Measurements from ENCODE around the gene LARGE1.
"Not testable (repeated sequence)": the region's sequence is repeated elsewhere in the genome, so short reads cannot be mapped to it uniquely, and the experiment has no call there.

Gene LARGE1

DNA sequence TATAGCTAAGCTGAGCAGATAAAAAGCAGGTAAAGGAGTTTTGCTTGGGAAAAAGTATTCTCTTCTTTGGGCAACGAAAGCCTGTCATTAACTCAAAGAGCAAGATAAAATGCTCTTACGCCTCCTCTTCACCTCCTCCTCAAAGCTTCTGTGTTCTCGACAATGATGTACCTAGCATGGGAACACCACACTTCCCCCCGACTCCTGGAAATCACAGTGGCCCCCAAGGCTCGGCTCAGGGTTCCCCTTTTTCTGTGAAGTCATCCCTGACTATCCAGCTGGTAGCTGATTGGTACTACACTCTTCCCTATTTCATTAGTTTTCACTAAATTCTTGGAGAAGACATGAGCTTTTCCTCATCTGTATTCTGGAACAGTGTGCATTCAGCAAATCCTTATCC, 336.1 kb downstream of the LARGE1 start:
- DNase-seq, result no peak

DNA sequence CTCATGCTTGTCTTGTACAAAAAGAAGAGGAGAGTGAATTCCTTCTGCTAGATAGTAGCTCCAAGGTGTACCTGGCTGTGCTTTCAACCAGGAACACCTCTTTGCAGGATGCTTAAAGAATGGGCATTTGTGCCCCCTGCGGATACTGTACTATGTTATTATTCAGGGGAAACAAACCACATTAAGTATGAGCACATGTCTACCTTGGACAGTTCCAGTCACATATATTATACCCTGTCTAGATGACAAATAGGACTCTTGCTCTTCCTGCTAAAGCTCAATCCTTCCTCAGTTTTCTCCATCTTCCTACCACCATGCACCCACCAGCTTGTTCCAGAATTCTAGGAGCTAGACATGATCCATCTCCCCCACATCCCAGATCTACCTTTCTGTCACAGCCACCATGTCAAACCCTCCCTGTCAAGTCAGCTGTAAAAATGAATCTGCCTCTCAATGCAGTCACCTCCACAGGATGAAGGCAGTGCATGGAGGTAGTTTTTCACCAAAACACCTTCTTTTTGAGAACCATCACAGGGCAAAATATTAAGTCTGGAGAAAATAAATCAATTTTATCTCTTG, 337.4 kb downstream of the LARGE1 start:
- DNase-seq, result no peak

DNA sequence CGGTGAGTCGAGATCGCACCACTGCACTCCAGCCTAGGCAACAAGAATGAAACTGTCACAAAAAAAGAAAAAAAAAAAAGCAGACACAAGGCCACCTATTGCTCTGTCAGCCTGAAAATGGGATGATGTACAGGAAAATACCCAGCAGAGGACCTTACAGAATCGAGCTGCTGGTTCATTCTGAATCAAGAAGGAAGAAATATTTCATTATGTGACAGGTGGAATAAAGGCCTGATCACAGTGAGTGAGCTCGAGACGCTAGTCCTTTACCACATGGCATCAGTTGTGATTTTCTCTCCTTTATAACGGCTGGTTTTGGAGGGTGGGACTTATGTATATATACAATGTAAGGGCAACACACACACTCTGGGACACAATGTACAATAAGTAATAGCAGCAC, 340.0 kb downstream of the LARGE1 start:
- no peak for DNase-seq

DNA sequence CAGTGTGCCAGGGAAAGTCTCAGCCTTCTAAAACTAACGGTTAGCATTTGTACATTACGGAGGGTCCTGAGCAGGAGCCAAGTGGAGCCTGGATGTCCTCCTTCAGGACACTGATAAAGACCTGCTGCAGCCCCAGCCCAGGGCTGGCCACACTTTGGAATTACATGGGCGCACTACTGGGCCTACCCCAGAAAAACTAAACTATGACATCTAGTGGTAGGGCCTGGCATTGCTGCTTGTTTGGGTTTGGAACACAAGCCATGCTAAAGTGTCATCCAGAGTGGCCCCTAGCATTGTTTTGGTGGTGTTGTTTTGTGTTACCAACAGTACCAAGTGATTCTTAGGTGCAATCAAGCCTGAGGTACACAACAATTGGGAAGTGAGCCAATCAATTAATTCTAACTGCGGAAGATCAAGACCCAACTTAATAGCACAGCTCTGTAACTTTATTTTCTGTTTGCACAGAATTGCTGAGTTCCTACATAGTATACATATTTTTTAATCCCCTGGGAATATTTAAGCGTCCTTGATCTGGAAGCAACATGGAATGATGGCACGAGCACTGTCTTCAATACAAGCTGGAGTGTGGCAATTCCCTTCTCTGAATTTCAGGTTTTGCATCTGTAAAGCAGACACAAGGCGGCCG, 340.7 kb downstream of the LARGE1 start:
- DNase-seq, result peak; percentile 2

DNA sequence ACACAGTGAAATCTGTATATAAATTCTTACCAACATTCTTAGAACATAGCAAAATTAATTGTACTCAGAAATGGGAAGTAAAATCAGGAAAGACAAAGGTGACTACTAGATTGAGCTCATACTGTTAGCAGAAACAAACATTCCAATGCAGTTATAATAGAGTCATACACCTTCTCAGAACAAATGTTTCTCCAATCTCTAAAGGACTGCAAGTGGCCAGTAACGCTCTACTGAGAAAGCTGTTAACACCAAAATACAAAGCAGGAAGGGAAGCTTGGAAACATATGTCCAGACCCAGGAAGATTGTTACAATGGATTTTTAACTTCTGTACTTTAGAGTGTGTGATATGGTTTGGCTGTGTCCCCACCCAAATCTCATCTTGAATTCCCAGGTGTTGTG, 341.5 kb downstream of the LARGE1 start:
- DNase-seq, result no peak

DNA sequence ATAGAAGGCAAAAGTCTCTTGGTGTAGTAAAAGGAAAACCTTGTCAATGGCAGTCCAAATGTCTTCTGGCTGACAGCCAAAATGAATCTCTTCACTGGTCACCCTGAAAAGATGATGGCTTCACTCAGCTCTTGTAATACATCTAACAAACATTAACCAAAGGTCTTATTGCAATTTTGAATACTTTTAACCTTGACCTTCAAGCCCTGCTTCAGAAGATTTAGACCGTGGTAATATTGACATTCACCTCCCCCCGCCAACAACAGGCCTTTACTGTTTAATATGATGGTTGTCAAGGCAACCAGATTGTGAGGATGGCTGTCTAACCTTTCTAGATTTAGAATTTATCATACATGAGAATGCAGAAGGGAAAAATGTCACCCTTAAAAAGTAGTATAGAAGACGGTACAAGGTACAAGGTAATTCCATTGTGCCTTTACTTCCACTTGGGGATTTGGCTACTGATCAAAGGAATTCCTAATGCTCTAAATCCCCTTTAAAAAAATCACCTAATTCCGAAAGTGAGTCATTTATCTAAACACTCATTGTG, 342.3 kb downstream of the LARGE1 start:
- DNase-seq, result no peak

DNA sequence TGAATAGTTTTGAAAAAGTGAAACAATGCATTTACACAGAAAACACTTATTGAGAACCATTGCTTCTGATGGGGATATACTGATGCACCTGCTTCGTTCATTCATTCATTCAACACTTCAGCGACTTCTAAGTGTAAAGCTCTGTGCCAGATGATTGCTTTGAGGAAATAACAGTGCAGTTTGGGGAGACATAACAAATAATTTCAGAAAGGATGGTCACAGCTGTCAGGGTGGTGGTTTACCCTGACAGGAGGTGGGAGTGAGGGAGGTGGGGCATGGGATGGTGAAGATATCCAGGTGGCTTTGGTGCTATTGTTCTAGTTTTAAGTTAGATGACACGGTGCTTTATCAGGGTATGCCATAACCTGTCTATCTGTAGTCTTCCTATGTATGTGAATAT, 344.1 kb downstream of the LARGE1 start:
- no peak for DNase-seq

DNA sequence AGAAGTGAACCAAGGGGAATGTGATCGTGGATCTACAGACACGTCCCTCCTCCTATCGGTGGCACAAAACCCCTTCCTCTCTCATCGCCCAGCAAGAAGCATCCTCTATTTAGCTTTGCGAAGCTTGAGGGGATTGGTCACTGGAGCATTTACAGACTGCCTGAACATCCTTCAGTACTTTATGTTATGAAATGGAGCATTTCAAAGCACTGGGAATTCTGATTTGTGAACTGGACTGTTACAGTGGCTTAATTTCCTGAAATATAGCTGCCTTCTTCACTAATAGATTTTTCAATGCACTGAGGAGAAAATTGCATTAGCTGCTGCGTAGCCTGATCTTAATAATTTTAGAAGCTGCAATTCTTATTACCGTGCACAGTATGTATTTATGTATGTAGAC, 344.5 kb downstream of the LARGE1 start:
- no peak for DNase-seq

DNA sequence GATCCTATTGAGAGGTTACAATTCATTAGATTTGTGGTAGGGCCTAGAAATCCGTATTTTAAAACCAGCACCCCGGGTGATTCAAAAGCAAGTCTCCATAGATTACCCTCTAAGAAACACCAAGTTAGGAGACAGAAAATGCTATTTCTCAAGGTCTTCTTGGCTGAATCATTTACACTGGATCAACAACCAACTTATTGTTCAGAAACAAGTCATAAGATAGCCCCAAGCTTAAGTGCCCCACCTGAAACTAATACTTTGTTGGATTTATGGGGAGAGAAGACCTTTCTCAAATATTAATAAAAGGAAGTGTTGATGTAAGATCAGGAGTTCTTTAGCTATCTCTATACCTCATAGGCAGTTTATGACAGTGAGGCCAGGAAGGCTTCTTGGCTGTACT, 345.2 kb downstream of the LARGE1 start:
- no peak for DNase-seq

DNA sequence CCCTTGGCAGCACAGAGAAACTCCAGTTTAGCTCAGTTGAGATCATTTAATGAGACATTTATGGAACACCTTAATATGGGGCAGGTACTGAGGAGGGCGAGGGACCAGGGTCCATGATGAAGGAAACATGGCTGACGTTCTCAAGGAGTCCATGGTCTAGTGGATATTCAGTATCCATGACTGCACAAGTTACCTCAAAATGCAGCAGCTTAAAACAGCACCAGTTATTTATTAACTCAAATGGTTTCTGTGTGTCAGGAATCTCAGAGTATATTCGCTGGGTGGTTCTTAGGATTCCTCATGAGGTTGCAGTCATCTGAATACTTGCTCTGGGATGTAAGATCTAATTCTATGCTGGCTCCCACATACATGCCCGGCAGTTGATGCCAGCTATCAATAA, 346.8 kb downstream of the LARGE1 start:
- DNase-seq, result no peak

DNA sequence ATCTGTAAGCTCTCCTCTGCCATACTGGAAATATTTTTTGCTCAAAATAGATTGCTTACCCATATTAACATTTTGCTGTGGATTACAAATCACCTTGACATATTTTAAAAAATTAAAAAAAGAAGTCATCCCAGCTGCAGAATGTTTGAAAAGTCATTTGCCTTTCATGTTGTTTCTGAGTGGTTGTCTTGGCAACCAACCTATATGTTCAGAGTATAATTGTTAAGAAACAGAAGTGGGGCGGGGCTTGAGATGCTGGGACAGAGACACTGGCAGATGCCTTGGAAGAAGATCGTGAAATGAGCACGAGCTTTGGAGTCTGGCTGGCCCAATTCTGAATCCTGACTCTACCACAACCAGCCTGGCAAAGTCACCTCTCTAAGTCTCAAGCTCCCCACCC, 348.2 kb downstream of the LARGE1 start:
- no peak for DNase-seq

DNA sequence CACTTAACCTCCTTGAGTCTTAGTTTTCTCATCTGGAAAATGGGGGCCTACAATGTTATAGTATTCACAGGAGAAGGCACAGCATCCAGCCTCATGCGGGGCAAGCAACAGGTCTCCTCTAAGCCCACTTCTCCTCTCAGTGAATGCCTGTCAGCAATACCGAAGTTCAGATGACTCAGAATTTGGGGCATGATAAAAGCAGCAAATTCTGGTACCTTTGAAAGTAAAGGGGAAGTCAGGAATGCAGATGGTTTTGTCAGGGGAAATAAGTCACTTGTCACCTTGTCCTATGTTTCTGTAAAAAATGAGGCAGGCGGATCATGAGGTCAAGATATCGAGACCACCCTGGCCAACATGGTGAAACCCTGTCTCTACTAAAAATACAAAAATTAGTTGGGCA, 350.2 kb downstream of the LARGE1 start:
- DNase-seq, result no peak

DNA sequence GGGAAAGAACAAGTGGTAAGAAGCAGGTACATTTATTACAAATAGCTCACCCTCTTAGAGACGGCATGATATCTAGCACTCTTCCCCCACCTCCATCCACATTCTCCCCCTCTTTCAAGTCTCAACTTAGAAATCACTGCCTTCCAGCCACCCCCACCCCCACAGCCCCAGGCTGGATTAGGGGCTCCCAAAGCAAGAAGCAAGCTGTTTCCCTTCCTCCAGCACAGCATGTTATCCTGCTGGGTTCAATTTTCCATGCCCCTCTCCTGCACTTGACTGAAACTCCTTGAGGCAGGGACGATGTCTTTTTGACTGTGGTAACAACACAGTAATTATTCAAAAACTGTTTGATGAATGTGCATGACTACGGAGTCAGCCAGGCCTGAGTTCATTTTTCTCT, 350.7 kb downstream of the LARGE1 start:
- no peak for DNase-seq

DNA sequence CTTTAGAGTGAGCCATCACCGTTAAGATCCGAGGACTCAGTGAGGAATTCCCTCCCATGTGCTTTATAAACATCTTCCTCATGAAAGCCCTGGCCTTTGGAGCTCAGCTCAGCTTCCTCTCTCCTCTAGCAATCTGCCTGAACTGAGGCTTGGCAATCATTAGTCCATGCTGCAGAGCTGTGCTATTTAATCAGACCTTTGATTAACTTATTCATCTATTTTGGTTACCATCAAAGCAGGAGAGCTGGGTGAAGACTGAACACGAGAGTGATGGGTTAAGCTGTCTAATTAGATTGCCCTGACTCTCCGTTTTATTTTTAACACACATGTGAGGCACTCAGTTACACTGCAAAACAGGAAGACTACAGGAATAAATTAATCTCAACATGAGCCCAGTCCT, 351.3 kb downstream of the LARGE1 start:
- no peak for DNase-seq

DNA sequence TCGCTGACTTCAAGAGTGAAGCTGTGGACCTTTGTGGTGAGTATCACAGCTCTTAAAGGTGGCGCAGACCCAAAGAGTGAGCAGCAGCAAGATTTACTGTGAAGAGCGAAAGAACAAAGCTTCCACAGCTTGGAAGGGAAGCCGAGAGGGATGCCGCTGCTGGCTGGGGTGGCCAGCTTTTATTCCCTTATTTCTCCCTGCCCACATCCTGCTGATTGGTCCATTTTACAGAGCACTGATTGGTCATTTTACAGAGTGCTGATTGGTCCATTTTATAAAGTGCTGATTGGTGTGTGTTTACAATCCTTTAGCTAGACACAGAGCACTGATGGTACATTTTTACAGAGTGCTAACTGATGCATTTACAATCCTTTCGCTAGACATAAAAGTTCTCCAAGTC, 353.8 kb downstream of the LARGE1 start:
- not testable (repeated sequence) for DNase-seq

DNA sequence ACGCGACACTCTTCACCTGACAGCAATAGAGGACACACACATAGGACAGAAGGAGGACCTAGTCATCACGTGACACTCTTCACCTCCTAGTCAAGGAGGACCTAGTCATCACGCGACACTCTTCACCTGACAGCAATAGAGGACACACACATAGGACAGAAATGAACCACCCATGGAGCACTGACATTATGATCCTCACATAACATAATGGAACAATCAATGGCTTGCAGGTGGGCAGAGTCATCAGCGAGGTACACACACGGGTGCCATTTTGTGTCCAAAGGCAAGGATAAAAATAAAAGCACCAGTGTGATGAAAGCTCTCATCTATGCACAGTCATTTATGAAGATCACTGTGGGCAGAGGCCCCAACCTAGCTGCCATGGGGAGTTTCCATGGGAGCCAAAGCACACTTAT, 354.7 kb downstream of the LARGE1 start:
- DNase-seq, result no peak

DNA sequence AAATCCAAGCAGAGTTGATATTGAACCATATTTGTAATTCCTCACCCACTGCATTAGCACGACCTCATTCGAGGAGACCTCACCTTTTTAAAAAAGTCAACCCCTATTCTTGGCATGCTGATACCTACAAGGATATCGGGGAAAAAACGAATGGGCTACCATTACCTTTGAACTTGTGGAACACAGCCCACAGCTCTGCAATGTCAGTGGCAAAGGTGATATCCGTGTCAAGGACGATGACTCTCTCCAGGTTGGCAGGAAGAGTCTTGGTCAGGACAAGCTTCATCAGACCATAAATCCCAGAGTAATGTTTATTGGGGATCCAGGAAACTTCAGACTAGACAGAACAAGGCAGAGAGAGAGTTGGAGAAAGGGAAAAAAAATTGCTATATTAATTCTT, 355.6 kb downstream of the LARGE1 start:
- DNase-seq, result no peak

DNA sequence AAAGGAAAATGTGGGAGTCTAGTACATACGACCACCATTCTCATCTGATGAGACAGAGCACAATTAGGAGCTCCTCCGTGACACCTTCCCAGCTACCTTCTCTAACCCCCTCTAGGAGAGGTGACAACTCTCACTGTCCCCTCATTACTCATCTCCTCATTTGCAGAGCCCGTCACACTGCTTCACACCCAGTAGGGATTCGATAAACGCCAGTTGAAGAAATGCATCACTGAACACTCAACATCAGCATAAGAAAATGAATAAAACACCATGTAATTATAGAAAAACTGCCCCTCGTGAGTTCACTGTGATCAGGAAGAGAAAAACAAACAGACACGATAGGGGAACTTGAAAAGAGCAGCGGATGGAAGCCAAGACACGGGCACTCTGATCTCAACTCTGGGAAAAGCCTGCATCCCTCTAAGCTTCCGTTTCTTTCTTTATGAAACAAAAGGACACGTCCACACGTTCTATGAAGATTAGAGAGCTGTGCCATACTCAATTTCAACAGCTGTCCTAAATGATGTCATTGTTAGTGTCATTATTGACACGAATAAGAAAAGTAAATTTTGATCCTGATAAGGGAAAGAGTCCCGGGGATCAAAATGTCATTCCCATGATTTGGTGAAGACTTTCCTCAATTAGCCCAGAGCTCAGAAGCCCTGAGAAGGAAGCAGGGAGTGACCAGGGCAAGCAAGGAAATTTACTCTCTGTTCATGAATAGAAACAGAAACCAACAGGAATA, 356.9 kb downstream of the LARGE1 start:
- DNase-seq, result no peak

DNA sequence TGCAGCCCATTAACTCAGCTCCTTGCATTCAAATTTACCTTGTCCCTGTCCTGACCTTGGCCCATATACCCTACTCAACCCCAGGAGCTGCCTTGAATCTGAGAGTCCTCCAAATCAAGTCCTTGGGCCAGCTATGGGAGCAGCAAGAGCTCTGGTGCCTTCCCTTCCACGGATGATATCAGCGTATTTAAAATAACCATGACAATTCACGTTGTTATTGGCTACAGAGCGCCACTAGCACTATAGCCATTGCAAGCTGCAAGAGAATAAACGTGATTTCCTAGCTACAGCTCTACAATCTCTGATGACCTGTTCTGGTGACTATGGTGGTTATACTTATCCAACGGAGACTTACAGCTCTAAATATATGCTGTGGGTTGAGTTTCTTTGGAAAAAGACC, 357.8 kb downstream of the LARGE1 start:
- no peak for DNase-seq

DNA sequence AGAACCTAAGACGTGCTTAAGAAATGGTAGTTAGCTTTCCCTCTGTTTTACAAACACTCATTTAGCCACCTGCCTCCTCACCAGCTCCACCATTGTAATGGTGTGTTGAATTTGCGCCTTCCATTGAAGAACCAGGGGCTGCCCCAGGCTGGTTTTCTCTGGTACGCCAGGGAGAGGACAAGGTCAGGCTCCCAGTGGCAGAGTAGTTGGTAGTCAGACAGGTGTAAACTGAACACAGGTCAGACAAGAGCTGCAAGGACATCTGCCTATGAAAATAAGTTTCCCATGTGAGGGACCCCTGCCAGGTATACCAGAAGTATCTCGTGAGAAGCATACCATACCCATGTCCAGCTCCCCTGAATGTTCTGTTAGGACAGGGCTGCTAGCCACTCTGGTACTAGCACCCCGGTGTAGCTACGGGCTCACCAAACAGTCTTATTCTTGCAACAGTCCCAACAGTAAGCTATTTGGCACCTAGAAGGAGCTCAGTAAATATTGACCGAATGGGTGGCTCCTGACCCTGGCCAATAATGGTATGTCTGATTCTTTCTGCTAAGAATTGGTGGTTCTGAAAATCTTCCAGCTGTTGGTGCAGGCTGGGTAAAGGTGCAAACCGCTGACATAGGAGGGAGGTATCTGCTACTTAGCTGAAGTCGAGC, 359.0 kb downstream of the LARGE1 start:
- no peak for DNase-seq

DNA sequence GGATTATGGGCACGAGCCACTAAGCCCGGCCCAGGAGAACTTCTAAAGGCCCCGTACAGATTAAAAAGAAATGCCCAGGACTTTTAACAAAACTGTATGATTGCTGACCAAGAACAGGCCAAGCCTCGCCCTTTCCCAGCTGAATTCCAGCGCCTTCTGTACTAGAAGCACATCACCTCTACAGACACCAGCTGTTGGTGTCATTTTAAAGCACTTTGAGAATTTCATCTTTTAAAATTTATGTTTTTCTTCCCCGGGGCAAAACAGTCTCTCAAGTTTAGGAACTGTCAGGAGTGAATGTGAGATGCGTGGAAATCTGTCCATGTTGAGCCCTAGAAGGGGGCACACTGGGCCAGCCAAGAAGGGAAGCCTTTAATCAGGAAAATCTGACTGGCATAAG, 362.4 kb downstream of the LARGE1 start:
- DNase-seq, result no peak

DNA sequence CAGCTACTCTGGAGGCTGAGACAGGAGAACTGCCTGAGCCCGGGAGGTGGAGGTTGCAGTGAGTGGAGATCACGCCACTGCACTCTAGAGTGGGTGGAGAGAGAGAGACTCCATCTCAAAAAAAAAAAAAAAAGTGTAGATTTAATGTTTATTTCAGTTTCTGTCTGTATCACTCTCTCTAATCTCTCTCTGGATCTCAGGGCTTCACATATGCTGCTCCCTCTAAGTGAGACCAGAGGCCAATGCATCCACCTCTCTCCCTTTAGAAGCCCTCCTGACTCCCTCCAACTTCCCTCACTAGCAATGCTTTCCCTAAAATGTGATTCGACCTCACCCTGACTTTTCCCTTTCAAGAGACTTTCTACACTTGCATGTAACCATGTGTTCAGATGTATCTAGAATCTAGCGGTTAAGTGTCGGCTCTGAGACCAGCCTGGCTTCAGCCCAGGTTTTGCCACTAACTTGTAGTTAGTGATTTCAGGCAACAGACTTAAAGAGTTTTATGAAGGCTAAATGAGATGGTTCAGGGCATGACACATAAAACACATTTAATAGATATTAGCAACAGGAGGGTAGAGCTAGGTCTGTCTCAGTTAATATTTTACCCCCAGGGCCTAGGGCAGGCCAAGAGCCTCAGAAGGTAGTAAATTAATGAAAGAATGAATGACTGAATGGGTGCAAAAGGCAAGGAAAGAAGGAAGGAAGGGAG, 364.3 kb downstream of the LARGE1 start:
- DNase-seq, result no peak

DNA sequence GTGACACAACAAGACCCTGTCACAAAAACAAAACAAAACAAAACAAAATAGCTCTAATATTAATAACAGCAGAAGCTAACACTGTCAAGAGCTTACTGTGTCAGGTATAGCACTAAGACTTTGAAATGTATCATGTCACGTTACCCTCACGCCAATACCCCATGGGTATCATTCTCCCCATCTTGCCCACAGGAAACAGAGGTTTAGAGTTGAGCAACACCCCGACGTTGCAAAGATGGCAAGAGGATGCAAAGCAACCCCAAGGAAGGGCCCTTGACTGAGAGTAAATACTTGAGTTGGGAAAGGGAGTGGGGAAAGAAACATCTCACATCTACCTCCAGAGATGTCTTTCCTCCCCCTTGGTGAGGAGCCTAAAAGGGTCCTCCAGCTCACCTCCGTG, 366.8 kb downstream of the LARGE1 start:
- DNase-seq, result no peak

Measured in activated CD4-positive, alpha-beta T cell treated with anti-CD3 and anti-CD28 coated beads, Interleukin-2, amount 50 U/mL, for 1 hour (primary cell).